K562 (cell line): Measurements from ENCODE around the gene CCDC3. TPM values are rescaled to one million over a fixed set of nuclear protein-coding genes. Genes with fewer than 3 reads are reported as not detected.

ENCODE experiments used
- ATAC-seq: fragments of 200-7000 bp; cut with Tn5 transposase; 3 replicates; pipeline ENCODE4 v1.9.1; 2020; ENCODE audit warnings: moderate library complexity
- BruUV-seq: library from RNA; stranded (reverse); fragments of 400-500 nt; replicated peaks from 2 replicates; lab custom pipeline; 2021; lab: Mats Ljungman, UMichigan
- CTCF ChIA-PET: fragments of 300-600 bp; formaldehyde crosslinking; extraction: SDS; loops from one replicate; lab custom pipeline; 2021; ENCODE audit warnings: low intra/inter-chr PET ratio; lab: Yijun Ruan, JAX
- POLR2A ChIA-PET: fragments of 300-600, 350-650 bp; sonication (Branson Sonifier 250); formaldehyde crosslinking; extraction: SDS; loops from one replicate; lab custom pipeline; 2021; ENCODE audit warnings: antibody characterized with exemption, inconsistent platforms; lab: Yijun Ruan, JAX
- DNase-seq, 4 experiments: peaks; one replicate each; pipeline versions ENCODE4 v3.0.0 to v3.0.0-alpha.2; 2011 to 2018; ENCODE audit warnings: low spot score in 3 of 4, mixed read lengths in 3 of 4; ENCODE audit errors: extremely low read depth in 1 of 4
- FAIRE-seq: peaks from 2 replicates; lab custom pipeline; 2011; peaks lifted over from hg19 to GRCh38; lab: Jason Lieb, UNC
- H2AFZ ChIP-seq: 2 replicates; pipeline ENCODE4 v1.6.0; 2011; ENCODE audit warnings: low read depth, low read length, control low read depth, inconsistent platforms
- H3K27ac ChIP-seq: fragments of 200-600 bp; 3 replicates; pipeline ENCODE4 v1.8.0; 2011; ENCODE audit warnings: low read depth, mild to moderate bottlenecking, control low read depth, inconsistent platforms, low read length, moderate library complexity, mixed read lengths; ENCODE audit errors: extremely low read depth
- H3K27me3 ChIP-seq, 2 experiments: fragments of 300-600 bp in 1 of 2; 2 replicates in 1 of 2; 3 replicates in 1 of 2; pipeline versions ENCODE4 v1.6.0 to v1.8.0; 2011; ENCODE audit warnings: inconsistent platforms in 2 of 2, low read length in 2 of 2, mild to moderate bottlenecking in 1 of 2, mixed read lengths in 1 of 2, moderate library complexity in 1 of 2; ENCODE audit not compliant: control insufficient read depth in 2 of 2, insufficient read depth in 2 of 2
- H3K36me3 ChIP-seq: fragments of 300-600 bp; 3 replicates; pipeline ENCODE4 v1.8.0; 2011; ENCODE audit warnings: mild to moderate bottlenecking, low read length, inconsistent platforms; ENCODE audit not compliant: control insufficient read depth, insufficient read depth
- H3K4me1 ChIP-seq, 2 experiments: fragments of 200-600 bp in 1 of 2; replicated peaks in 1 of 2; 2 replicates in 1 of 2; 3 replicates in 1 of 2; pipeline versions ENCODE4 v1.5.1 to v1.8.0; 2011; ENCODE audit warnings: inconsistent platforms in 2 of 2, low read length in 2 of 2, mild to moderate bottlenecking in 1 of 2, mixed read lengths in 1 of 2, moderate library complexity in 1 of 2; ENCODE audit not compliant: control insufficient read depth in 2 of 2, insufficient read depth in 2 of 2
- H3K4me2 ChIP-seq: 2 replicates; pipeline ENCODE4 v1.6.1; 2011; ENCODE audit warnings: low read length, control low read depth, inconsistent platforms, mixed read lengths; ENCODE audit not compliant: insufficient read depth
- H3K4me3 ChIP-seq: fragments of 200-600 bp; sonication (generic), shearing (Covaris generic); 2 replicates; pipeline ENCODE4 v1.5.1; 2016; ENCODE audit warnings: control low read depth, inconsistent platforms
- H3K79me2 ChIP-seq: fragments of 200-600 bp; 3 replicates; pipeline ENCODE4 v1.8.0; 2011; ENCODE audit warnings: low read length, inconsistent platforms; ENCODE audit not compliant: control insufficient read depth, insufficient read depth
- H3K9ac ChIP-seq, 2 experiments: 2 replicates each; pipeline versions ENCODE4 v1.6.0 to v1.6.1; 2011; ENCODE audit warnings: low read depth in 2 of 2, low read length in 2 of 2, control low read depth in 1 of 2, inconsistent platforms in 1 of 2, mild to moderate bottlenecking in 1 of 2, mixed read lengths in 1 of 2; ENCODE audit not compliant: insufficient read depth in 1 of 2
- H3K9me1 ChIP-seq: one replicate; pipeline ENCODE4 v1.6.0; 2011; ENCODE audit warnings: inconsistent platforms, mild to moderate bottlenecking, low read length, moderate library complexity; ENCODE audit not compliant: control insufficient read depth, insufficient read depth
- H3K9me3 ChIP-seq: replicated peaks from 2 replicates; pipeline ENCODE4 v1.5.1; 2011; ENCODE audit warnings: low read depth, low read length, inconsistent platforms; ENCODE audit not compliant: control insufficient read depth, insufficient read depth
- H4K20me1 ChIP-seq: replicated peaks from 2 replicates; pipeline ENCODE4 v1.6.1; 2011; ENCODE audit warnings: low read length, inconsistent platforms, mixed read lengths; ENCODE audit not compliant: control insufficient read depth, insufficient read depth
- HDAC1 ChIP-seq, 2 experiments: fragments of 450-650 bp; IDR thresholded peaks; 2 replicates each; pipeline ENCODE4 v1.6.1; 2016 to 2017; ENCODE audit warnings: inconsistent platforms in 1 of 2, mild to moderate bottlenecking in 1 of 2, moderate library complexity in 1 of 2
- HDAC2 ChIP-seq: fragments of 450-650 bp; IDR thresholded peaks from 2 replicates; pipeline ENCODE4 v1.6.1; 2016; ENCODE audit warnings: mild to moderate bottlenecking
- ZNF717 ChIP-seq: fragments of 250-450 bp; sonication (Bioruptor Pico); IDR thresholded peaks from 2 replicates; pipeline ENCODE4 v1.5.0; 2021
- WGBS: fragments of 100-300 bp; shearing (Covaris generic); methylation state at CpG from one replicate; pipeline ENCODE4 v1.1.6; 2016; ENCODE audit warnings: low coverage, mixed read lengths; ENCODE audit not compliant: insufficient coverage; ENCODE audit errors: missing lambda C conversion rate; 5-methylcytosine and 5-hydroxymethylcytosine counted together
- in situ Hi-C: fragments of 300-500 bp; cut with MboI; formaldehyde crosslinking; loops from 4 replicates; pipeline ENCODE4 v1.15.0; 2018; ENCODE audit warnings: inconsistent platforms, mixed read lengths
- intact Hi-C: fragments of 100-400 bp; cut with micrococcal nuclease; formaldehyde crosslinking; loops from 2 replicates; pipeline ENCODE4 v1.14.2; 2022
- polyA plus RNA-seq, 8 experiments: library from polyadenylated mRNA; depleted of rRNA in 4 of 8; stranded (reverse) in 5 of 8; unstranded in 3 of 8; fragments of >200 nt; fragmentation: Nextera tagmentation in 2 of 8; fragmentation: Illumina TruSeq in 1 of 8; extraction: Ambion mirVana in 2 of 8; extraction: Trizol in 1 of 8; gene quantifications; 2 replicates each; pipeline versions ENCODE4 v1.2.1 to v1.2.3, GENCODE V29; 2011 to 2014; ENCODE audit warnings: inconsistent platforms in 1 of 8, missing spikeins in 1 of 8
- total RNA-seq, 7 experiments: library from RNA; depleted of rRNA in 6 of 7; stranded (reverse); fragments of >200 nt in 6 of 7; fragmentation: Illumina TruSeq in 2 of 7; extraction: Trizol in 2 of 7; gene quantifications; 2 replicates each; pipeline versions ENCODE4 v1.2.1 to v1.2.3, GENCODE V29; 2011 to 2021; ENCODE audit warnings: low replicate concordance in 1 of 7
- TF ChIP-seq, protein P1 (sequence below): sonication (generic); formaldehyde crosslinking; IDR thresholded peaks from 2 replicates; pipeline ENCODE4 v1.8.0; 2022; ENCODE audit warnings: mild to moderate bottlenecking, missing genetic modification reagents

The CCDC3 gene
- total and polyA plus RNA-seq, 9 of the 15 experiments (the other 6 are each of a cell fraction or from before 2014, with no cell fraction given): not detected

DNA sequence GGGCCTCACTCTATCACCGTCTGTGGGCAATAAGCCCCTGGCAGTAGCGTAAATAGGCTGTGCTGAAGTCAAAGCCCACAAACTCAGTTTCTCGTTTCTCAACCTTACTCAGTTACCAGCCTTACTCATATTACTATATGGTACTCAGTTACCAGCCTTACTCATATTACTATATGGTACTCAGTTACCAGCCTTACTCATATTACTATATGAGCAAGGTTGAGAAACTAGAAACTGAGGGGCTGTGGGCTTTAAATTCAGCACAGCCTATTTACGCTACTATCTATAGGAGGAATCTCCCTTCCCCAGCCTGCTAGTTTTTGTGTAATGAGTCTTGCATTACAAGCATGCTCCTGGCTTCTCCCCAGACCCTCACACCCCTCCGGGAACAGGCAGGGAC, 35.4 kb downstream of the CCDC3 start:
- Histone ChIP-seq H4K20me1 (no peaks in the 10 kb centered on the region; the same call in 1 of the 2 replicates), H3K27me3 (peaks cover 7 to 8% of the 10 kb centered on the region in 2 experiments; a peak in 4 of 5 replicates), H3K4me2 (no peak overlapping the region), H3K9me3 (0 out of 2 replicates have a peak, but pooled peaks cover 2% of the 10 kb centered on the region), H3K79me2 (no peaks in the 10 kb centered on the region), H3K9me1 (no peaks in the 10 kb centered on the region), H3K27ac (no peak overlapping the region), H3K9ac (no peak overlapping the region), H2AFZ (no peak overlapping the region), H3K4me1 (no peaks in the 10 kb centered on the region), H3K36me3 (no peaks in the 10 kb centered on the region), H3K4me3 (no peak overlapping the region)
- DNase-seq (no peak), ATAC-seq (no peak), FAIRE-seq (no peak)
- no TSS peak for BruUV-seq
- intact Hi-C loops (no loop called here), in situ Hi-C loops (no loop called here)
- 2% methylated on average over 5 of the region's 5 CpGs for WGBS
- CTCF ChIA-PET: no interaction called here
- no peak for TF ChIP-seq HDAC1 (IDR thresholded peaks at IDR 0.05)
- TF ChIP-seq, protein P1, sequence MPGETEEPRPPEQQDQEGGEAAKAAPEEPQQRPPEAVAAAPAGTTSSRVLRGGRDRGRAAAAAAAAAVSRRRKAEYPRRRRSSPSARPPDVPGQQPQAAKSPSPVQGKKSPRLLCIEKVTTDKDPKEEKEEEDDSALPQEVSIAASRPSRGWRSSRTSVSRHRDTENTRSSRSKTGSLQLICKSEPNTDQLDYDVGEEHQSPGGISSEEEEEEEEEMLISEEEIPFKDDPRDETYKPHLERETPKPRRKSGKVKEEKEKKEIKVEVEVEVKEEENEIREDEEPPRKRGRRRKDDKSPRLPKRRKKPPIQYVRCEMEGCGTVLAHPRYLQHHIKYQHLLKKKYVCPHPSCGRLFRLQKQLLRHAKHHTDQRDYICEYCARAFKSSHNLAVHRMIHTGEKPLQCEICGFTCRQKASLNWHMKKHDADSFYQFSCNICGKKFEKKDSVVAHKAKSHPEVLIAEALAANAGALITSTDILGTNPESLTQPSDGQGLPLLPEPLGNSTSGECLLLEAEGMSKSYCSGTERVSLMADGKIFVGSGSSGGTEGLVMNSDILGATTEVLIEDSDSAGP (CRISPR knock-in tag): no peak
- TF ChIP-seq HDAC2: no peak
- POLR2A ChIA-PET: no interaction called here

DNA sequence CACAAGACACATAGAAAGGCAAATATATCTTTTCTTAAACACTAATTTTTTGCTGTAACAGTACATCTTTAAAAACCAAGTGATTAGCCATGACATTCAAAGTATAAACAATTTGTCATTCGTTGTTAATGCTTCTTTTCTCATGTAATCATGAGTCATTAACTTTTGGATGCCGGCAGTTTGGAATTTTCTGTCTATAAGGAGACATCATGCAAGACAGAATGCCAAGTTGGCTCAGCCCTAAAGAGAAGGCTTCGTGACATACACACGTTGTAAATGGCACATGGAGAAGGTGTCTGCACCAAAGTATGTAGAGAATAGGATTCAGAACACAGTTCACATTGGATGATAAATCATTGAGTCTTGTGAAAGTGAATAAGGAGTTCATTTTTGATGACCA, 35.9 kb downstream of the CCDC3 start:
- DNase-seq: no peak
- no peaks in the 10 kb centered on the region for H3K36me3 ChIP-seq
- TF ChIP-seq ZNF717 (CRISPR knock-in tag): no peak
- 2% methylated on average over 4 of the region's 4 CpGs for WGBS
- intact Hi-C loops: no loop called here
- H2AFZ ChIP-seq: no peak overlapping the region
- in situ Hi-C loops: no loop called here
- CTCF ChIA-PET: no interaction called here
- POLR2A ChIA-PET: no interaction called here
- ATAC-seq: no peak
- 0 out of 2 replicates have a peak, but pooled peaks cover 2% of the 10 kb centered on the region for H3K9me3 ChIP-seq
- H3K4me3 ChIP-seq: no peak overlapping the region
- no TSS peak for BruUV-seq
- H3K9me1 ChIP-seq: no peaks in the 10 kb centered on the region
- no peaks in the 10 kb centered on the region for H3K4me1 ChIP-seq
- H3K4me2 ChIP-seq: no peak overlapping the region
- H4K20me1 ChIP-seq: no peaks in the 10 kb centered on the region; the same call in 1 of the 2 replicates
- no peaks in the 10 kb centered on the region for H3K79me2 ChIP-seq
- no peak overlapping the region for H3K27ac ChIP-seq
- FAIRE-seq: no peak
- H3K27me3 ChIP-seq: peaks cover 7 to 9% of the 10 kb centered on the region in 2 experiments
- no peak overlapping the region for H3K9ac ChIP-seq
